Limb (tissue), 2 donors: ENCODE results near the gene KLHL28.
"Not testable (repeated sequence)": the region's sequence is repeated elsewhere in the genome, so short reads cannot be mapped to it uniquely, and the experiment has no call there.

Experiments
- DNase-seq, 2 donors: peaks; one replicate each; pipeline ENCODE4 v3.0.0-alpha.2; 2016; ENCODE audit errors: extremely low spot score in 2 of 2

Gene KLHL28

DNA sequence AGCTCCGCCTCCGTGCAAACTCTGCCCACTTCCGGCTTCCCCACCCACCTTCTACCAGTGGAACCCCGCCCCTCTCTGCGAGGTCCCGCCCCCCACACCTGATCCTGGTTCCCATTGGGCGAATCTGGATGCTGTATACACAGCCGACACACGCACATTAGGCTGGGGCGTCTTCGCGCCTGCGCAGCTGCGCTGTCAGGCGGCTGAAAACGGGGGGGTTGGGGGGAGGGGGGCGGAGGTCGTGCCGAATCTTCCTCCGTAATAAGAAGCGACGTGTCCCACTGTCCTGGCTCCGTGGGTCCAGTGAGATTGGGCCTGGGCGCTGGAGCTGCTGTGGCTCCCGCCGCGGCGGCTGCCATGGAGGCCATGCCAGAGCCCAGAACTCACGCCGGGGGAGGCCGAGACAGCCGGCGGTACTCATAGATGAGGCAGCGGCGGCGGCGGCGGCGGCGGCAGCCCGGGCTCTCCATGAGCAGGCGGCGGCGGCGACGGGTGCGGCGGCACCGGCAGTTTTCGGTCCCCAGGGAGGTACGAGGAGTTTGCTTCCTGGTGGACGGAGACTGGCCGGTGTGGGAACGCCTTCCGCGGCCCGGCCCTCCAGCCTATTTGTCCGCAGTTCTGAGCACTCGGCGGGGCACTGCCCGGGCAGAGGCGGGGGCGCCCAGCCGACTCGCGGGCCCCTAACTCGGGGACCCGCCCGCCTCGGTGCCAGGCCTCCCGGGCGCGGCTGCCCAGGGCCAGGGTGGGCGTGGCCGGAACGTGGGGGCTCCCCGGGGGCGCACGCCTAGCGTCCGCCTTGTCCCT lies 64.5 kb downstream of the KLHL28 start:
- DNase-seq, result peak; percentile 94 to 96

- DNase-seq, result no peak
These were observed 65.3 kb downstream of the KLHL28 start for GRCh38 chr14:44896275-44897040.

DNA sequence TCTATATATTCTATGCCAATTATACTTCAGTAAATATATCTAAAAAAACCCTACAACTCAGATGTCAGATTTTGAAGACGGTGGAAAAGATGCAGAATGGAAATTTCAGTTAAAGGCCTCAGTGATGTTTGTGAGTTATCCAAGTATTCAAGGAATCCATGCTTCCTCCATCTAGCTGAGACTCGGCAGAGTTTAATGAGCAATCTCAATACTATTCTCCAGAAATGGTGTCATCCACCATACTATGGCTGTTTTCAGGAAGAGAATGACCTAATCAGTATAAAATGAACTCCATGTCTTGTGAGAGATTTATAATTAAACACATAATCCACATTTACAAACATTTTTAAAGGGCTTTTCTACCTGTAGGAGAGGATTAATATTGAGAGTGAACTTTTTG lies 66.0 kb downstream of the KLHL28 start:
- DNase-seq, result no peak

- no peak for DNase-seq
These were observed 68.2 kb downstream of the KLHL28 start for GRCh38 chr14:44893535-44893934.

- DNase-seq, result not testable (repeated sequence)
These were observed 69.9 kb downstream of the KLHL28 start for GRCh38 chr14:44891726-44892372.

GRCh38 chr14:44889595-44890471 lies 71.9 kb downstream of the KLHL28 start:
- DNase-seq, result no peak

GRCh38 chr14:44887596-44887955 lies 74.2 kb downstream of the KLHL28 start:
- DNase-seq, result no peak

DNA sequence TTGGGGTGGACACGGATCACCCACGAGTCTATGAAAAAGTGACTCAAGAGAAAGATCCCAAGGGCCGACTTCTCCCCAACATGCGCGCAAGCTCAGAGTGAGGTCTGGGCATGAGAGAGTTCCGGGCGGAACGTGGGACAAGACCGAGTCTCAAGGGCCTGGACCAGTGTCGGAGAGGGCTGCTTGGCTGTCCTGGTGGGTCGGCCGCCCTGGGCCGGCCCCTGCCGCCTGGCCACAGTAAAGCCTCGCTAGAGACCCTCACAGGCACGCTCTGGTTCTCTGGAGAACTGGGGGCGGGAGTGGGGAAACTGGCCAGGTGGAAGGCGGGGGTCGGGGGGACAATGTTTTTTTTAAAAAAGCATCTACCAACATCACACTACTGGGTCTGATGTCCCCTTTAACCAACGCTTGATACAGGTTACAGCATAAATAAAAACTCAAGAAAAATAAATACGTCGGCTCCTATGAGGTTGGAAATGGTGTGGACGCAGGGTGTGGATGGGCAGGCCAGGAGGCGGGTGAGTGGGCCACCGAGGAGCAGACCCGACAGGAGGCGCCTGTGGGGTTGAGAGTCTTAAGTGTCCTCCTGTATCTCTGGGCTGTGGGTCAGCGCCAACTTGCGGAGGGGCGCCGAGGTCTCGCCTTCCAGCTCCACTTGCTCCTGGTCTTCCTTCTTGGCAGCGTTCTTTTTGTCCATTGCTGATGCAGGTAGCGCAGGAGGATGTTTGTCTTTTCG lies 74.7 kb downstream of the KLHL28 start:
- no peak for DNase-seq

DNA sequence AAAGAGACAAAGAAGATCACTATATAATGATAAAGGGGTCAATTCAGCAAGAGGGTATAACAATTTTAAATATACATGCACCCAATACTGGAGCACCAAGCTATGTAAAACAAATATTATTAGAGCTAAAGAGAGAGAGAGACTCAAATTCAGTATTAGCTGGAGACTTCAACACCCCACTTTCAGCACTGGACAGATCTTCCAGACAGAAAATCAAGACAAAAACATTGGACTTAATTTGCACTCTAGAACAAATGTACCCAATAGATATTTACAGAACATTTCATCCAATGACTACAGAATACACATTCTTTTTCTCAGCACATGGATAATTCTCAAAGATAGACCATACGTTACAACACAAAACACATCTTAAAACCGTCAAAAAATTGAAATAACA lies 81.0 kb downstream of the KLHL28 start:
- no peak for DNase-seq
